Suppressor macrophage treated with lipopolysaccharide for 1 hour (primary cell): ENCODE results near the gene C2orf42.
"Not testable (repeated sequence)": the region's sequence is repeated elsewhere in the genome, so short reads cannot be mapped to it uniquely, and the experiment has no call there.

ENCODE experiments used
- DNase-seq, 3 donors: peaks; one replicate each; pipeline ENCODE4 v3.0.0-alpha.2; 2020 to 2022

C2orf42 gene

DNA sequence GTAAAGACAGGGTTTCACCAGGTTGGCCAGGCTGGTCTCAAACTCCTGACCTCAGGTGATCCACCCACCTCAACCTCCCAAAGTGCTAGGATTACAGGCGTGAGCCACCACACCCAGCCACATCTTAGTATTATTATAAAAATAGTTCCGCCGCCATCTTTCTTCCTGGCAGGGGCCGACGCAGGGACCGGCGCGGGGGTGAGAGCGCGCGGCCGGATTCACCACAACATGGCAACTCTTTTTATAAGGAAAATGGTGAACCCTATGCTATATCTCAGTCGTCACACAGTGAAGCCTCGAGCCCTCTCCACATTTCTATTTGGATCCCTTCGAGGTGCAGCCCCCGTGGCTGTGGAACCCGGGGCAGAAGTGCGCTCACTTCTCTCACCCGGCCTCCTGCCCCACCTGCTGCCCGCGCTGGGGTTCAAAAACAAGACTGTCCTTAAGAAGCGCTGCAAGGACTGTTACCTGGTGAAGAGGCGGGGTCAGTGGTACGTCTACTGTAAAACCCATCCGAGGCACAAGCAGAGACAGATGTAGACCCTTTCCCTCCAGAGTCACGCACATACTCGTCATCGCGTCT lies 88.4 kb downstream of the C2orf42 start:
- DNase-seq = not testable (repeated sequence)

- DNase-seq = not testable (repeated sequence)
These were observed 89.1 kb downstream of the C2orf42 start for GRCh38 chr2:70101686-70102085.

DNA sequence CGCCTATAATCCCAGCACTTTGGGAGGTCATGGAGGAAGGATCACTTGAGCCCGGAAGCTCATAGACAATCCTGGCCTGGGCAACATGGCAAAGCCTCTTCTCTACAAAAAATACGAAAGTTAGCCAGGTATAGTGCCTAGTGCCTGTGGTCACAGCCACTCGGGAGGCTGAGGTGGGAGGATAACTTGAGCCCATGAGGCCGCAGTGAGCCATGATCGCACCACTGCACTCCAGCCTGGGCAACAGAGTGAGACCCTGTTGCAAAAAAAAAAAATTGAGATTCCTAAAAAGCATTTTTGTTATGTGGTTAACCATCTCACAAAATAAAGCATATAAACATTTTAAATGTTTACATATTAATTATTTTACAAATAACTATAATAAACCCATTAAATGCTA lies 89.6 kb downstream of the C2orf42 start:
- DNase-seq = no peak
